Neural crest cell (in vitro differentiated cells): ENCODE data around the gene CYP4V2. TPM values are rescaled to one million over a fixed set of nuclear protein-coding genes. Genes with fewer than 3 reads are reported as not detected.

Experiments
- DNase-seq: peaks from one replicate; pipeline ENCODE4 v3.0.0; 2021; ENCODE audit warnings: low read depth, mixed read lengths, low spot score
- H3K27ac Mint-ChIP-seq: one replicate; pipeline ENCODE4 v1.8.0; 2021; ENCODE audit warnings: mild to moderate bottlenecking, mixed read lengths; ENCODE audit not compliant: unreplicated experiment
- H3K27me3 Mint-ChIP-seq: 2 replicates; pipeline ENCODE4 v1.8.0; 2021; ENCODE audit warnings: low read depth, mild to moderate bottlenecking, mixed read lengths
- H3K36me3 Mint-ChIP-seq: 2 replicates; pipeline ENCODE4 v1.8.0; 2021; ENCODE audit warnings: low read depth, mild to moderate bottlenecking, mixed read lengths
- H3K4me1 Mint-ChIP-seq: 2 replicates; pipeline ENCODE4 v1.8.0; 2021; ENCODE audit warnings: mixed read lengths
- H3K4me3 Mint-ChIP-seq: one replicate; pipeline ENCODE4 v1.8.0; 2021; ENCODE audit warnings: mild to moderate bottlenecking, mixed read lengths
- H3K9me3 Mint-ChIP-seq: 2 replicates; pipeline ENCODE4 v1.8.0; 2021; ENCODE audit warnings: mixed read lengths
- total RNA-seq: library from RNA; stranded (reverse); gene quantifications from 2 replicates; pipeline ENCODE4 v1.2.1, GENCODE V29; 2021
- TF ChIP-seq, protein P1 (sequence below): fragments of 200-600 bp; sonication (generic); conservative IDR thresholded peaks from 2 replicates; pipeline ENCODE4 v1.5.0; 2021; ENCODE audit warnings: antibody characterized with exemption, mild to moderate bottlenecking

The CYP4V2 gene
- total RNA-seq, 1 donor from 2014 or later = 6.4 TPM

DNA sequence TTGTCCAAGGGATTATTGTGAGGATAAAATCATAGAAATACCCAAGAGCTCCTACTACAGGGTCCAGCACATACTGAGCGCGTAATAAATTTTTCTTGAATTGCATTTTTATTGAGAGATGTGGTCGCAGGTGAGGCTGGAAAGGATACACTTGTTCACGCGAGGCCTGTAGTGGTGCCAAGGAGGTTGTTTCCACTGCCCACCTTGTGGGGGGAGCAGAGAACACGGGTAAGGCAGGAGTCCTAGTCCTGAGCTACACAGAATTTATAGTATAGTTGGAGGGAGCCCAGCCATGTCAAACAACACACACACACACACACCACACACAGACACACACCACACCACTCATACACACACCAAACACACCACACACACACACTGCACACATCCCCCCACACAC lies 31.8 kb upstream of the CYP4V2 start:
- Mint-ChIP-seq H3K27ac (no peak overlapping the region), H3K36me3 (no peaks in the 10 kb centered on the region), H3K4me1 (no peaks in the 10 kb centered on the region), H3K4me3 (no peak overlapping the region), H3K27me3 (no peaks in the 10 kb centered on the region), H3K9me3 (no peaks in the 10 kb centered on the region)
- DNase-seq = no peak
- TF ChIP-seq, protein P1, sequence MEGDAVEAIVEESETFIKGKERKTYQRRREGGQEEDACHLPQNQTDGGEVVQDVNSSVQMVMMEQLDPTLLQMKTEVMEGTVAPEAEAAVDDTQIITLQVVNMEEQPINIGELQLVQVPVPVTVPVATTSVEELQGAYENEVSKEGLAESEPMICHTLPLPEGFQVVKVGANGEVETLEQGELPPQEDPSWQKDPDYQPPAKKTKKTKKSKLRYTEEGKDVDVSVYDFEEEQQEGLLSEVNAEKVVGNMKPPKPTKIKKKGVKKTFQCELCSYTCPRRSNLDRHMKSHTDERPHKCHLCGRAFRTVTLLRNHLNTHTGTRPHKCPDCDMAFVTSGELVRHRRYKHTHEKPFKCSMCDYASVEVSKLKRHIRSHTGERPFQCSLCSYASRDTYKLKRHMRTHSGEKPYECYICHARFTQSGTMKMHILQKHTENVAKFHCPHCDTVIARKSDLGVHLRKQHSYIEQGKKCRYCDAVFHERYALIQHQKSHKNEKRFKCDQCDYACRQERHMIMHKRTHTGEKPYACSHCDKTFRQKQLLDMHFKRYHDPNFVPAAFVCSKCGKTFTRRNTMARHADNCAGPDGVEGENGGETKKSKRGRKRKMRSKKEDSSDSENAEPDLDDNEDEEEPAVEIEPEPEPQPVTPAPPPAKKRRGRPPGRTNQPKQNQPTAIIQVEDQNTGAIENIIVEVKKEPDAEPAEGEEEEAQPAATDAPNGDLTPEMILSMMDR = no peak

DNA sequence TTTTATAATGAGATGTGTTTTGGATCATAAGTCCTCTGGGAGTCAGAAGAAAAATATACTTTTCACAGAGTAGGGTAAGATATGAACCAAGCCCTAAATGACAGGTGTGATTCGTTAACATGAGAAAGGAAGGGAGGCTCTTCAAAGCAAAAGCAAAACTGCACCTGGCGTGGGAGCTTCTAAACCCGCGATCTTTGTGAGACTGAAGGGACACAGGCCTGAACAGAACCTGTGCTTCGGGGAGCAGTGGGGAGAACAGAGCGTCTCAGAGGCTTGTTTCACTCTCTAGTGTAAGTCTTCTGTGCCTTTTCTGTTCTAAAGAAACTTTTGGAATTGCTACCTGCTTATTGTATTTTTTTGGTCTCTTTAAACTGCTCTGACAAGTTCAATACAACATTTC lies 30.2 kb upstream of the CYP4V2 start:
- Mint-ChIP-seq H3K4me1 (no peaks in the 10 kb centered on the region), H3K9me3 (no peaks in the 10 kb centered on the region), H3K27me3 (no peaks in the 10 kb centered on the region), H3K36me3 (no peaks in the 10 kb centered on the region), H3K27ac (no peak overlapping the region), H3K4me3 (no peak overlapping the region)
- TF ChIP-seq, protein P1 = no peak
- DNase-seq = no peak

DNA sequence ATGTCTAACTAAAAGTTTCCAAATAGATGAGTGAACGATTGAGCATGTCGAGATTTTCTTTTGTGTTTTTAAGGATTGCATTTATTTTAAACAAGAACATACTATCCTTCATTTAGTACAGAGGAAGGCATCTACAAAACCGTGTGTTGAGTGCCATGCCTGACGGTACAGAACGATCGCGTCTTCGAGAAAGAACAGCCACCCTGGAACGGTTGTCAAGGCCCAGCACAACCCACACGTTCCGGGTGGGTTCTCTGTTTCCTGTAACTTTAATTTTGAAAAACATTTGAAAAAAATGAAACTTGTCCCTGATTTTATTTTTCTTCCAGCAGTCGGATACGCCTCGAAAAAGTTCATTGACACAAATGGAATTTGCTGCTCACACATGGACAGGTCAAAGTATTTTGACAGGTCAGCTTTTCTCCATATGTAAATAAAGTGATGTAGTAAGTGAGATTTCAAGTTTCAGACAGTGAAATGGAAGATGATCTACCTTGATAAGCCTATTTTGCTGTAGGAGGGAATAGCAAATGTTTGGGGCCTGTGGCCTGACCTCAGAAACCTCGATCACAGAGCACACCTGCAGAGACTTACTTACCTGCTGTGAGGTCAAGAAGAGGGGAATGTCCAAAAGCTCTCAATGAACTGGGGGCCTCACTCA lies 24.4 kb upstream of the CYP4V2 start:
- Mint-ChIP-seq H3K27ac (no peak overlapping the region), H3K4me3 (no peak overlapping the region), H3K27me3 (no peaks in the 10 kb centered on the region), H3K9me3 (no peaks in the 10 kb centered on the region), H3K36me3 (no peaks in the 10 kb centered on the region), H3K4me1 (no peaks in the 10 kb centered on the region)
- DNase-seq = no peak
- TF ChIP-seq, protein P1 = no peak

DNA sequence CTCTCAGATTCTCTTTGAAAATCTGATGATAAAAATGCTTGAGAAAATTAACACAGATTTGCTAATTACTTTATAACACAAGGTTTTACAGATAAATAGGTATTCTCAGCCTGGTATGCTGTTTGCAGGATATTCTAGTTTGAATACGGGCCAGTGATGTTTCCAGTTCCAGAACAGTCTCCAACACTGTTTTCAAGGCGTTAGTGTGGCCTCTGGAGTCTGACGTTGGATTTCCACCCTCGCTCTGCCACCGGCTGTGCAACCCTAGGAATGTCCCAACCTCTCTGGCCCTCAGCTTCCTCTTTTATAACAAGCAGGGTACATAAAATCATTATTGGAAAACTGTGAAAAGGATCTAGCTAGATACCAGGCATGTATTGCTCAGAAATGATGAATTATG lies 23.8 kb upstream of the CYP4V2 start:
- H3K27ac Mint-ChIP-seq = no peak overlapping the region
- H3K4me3 Mint-ChIP-seq = no peak overlapping the region
- TF ChIP-seq, protein P1 = no peak
- no peak for DNase-seq
- no peaks in the 10 kb centered on the region for H3K36me3 Mint-ChIP-seq
- H3K9me3 Mint-ChIP-seq = no peaks in the 10 kb centered on the region
- H3K4me1 Mint-ChIP-seq = no peaks in the 10 kb centered on the region
- no peaks in the 10 kb centered on the region for H3K27me3 Mint-ChIP-seq

DNA sequence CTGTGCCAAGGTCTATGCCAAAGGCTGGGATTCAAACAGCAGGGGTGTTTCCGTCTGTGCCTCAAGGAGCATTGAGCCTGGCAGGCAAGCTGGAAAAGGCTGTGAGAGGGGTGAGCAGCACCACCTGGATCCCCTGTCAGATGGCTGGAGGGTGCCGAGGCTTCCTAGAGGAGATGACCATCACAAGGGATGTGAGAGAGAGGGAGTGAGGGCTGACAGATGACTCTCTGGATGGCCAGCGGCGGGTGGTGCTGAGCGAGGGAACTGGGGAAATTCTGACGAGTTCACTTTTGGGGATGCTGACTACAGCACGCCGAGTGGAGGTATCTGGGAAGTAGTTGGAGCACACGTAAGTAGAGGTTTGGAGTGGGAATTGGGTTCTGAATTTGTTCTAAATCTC lies 22.6 kb upstream of the CYP4V2 start:
- TF ChIP-seq, protein P1 = no peak
- Mint-ChIP-seq H3K4me1 (no peaks in the 10 kb centered on the region), H3K4me3 (no peak overlapping the region), H3K27ac (no peak overlapping the region), H3K9me3 (no peaks in the 10 kb centered on the region), H3K27me3 (no peaks in the 10 kb centered on the region), H3K36me3 (no peaks in the 10 kb centered on the region)
- DNase-seq = no peak
